Mesodermal cell (in vitro differentiated cells): Measurements from ENCODE around the gene ATP11A.
"Not testable (repeated sequence)": the region's sequence is repeated elsewhere in the genome, so short reads cannot be mapped to it uniquely, and the experiment has no call there.

Source experiments
- H3K27ac ChIP-seq: 2 replicates; pipeline ENCODE4 v1.7.0; 2013; ENCODE audit warnings: mild to moderate bottlenecking, low read depth, low read length, moderate library complexity; ENCODE audit not compliant: severe bottlenecking
- H3K36me3 ChIP-seq: 2 replicates; pipeline ENCODE4 v1.7.1; 2013; ENCODE audit warnings: mild to moderate bottlenecking, low read length, moderate library complexity; ENCODE audit not compliant: control insufficient read depth, insufficient read depth
- H3K4me1 ChIP-seq: one replicate; pipeline ENCODE4 v1.7.1; 2013; ENCODE audit warnings: mild to moderate bottlenecking, low read length; ENCODE audit not compliant: insufficient read depth, control insufficient read depth, poor library complexity, severe bottlenecking
- H3K4me3 ChIP-seq: 2 replicates; pipeline ENCODE4 v1.7.0; 2013; ENCODE audit warnings: low read length, control low read depth, mild to moderate bottlenecking; ENCODE audit not compliant: insufficient read depth, poor library complexity, severe bottlenecking; ENCODE audit errors: extremely low read depth
- H3K9me3 ChIP-seq: 2 replicates; pipeline ENCODE4 v1.7.1; 2013; ENCODE audit warnings: mild to moderate bottlenecking, low read length, moderate library complexity; ENCODE audit not compliant: control insufficient read depth
- WGBS, 2 experiments: methylation state at CpG; one replicate each; pipeline ENCODE4 v1.1.5; 2013; ENCODE audit warnings: missing lambda C conversion rate in 2 of 2; ENCODE audit not compliant: insufficient coverage in 2 of 2; 5-methylcytosine and 5-hydroxymethylcytosine counted together

The ATP11A gene

DNA sequence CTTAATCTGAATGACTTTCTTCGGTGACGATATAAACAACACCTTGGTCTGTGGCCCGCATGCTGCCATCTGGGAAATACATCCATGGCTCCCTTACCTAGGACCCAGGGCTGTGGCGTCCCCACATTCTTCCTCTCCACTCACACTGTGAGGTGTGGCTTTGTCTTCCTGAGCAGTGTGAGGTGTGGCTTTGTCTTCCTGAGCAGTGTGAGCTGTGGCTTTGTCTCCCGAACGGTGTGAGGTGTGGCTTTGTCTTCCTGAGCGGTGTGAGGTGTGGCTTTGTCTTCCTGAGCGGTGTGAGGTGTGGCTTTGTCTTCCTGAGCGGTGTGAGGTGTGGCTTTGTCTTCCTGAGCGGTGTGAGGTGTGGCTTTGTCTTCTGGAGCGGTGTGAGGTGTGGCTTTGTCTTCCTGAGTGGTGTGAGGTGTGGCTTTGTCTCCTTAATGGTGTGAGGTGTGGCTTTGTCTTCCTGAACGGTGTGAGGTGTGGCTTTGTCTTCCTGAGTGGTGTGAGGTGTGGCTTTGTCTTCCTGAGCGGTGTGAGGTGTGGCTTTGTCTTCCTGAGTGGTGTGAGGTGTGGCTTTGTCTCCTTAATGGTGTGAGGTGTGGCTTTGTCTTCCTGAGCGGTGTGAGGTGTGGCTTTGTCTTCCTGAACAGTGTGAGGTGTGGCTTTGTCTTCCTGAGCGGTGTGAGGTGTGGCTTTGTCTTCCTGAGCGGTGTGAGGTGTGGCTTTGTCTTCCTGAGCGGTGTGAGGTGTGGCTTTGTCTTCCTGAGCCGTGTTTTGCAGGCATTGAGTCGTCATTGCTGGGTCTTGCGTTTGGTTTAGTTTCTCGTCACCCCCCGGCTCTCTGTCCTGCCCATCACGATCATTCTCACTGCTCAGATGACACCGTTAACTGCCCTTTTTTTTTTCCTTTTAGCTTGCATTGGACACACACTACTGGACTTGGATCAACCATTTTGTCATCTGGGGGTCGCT, 183.1 kb downstream of the ATP11A start:
- not testable (repeated sequence) for H3K27ac ChIP-seq, H3K4me3 ChIP-seq, H3K4me1 ChIP-seq, H3K9me3 ChIP-seq
- H3K36me3 ChIP-seq, result peaks cover 64% of the 10 kb centered on the region
- WGBS, 2 experiments, result 86 to 87% methylated on average over 17 to 20 of the region's 25 CpGs

- 80 to 83% methylated on average over 38 to 40 of the region's 40 CpGs for WGBS, 2 experiments
- no peak overlapping the region for H3K4me3 ChIP-seq
- no peaks in the 10 kb centered on the region for H3K9me3 ChIP-seq
- H3K36me3 ChIP-seq, result peaks cover 61% of the 10 kb centered on the region
- no peak overlapping the region for H3K27ac ChIP-seq
- H3K4me1 ChIP-seq, result no peaks in the 10 kb centered on the region
These were observed 184.3 kb downstream of the ATP11A start for GRCh38 chr13:112873851-112874750.

DNA sequence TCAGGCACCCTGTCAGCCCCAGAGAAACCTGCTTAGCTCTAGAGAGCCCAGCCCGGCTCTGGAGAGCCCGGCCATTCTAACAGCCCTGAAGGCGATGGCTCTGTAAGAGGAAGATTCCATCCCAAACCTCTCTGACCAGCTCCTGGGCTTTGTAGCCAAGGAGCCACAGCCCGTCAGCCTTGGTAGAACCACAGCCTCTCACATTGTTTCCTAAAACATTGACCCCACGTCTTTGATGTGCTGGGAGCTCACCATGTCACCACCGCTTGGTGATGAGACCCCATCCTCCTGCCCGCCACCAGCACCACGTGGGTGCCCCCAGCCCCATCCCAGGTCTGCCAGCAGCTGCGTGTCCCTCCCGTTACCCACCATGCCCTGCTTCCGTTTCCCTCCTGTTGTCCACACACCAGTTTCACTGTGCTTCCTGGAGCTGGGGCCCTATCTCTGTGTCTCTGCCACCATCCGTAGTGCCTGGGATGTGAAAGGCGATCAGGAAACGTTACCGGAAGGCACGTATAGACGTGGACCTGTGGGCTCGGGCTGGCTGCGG, 185.0 kb downstream of the ATP11A start:
- Histone ChIP-seq H3K4me3 (no peak overlapping the region), H3K27ac (no peak overlapping the region), H3K9me3 (no peaks in the 10 kb centered on the region), H3K36me3 (peaks cover 64% of the 10 kb centered on the region), H3K4me1 (no peaks in the 10 kb centered on the region)
- 82 to 89% methylated on average over 18 of the region's 19 CpGs for WGBS, 2 experiments

- WGBS, 2 experiments, result 95 to 98% methylated on average over 14 to 15 of the region's 15 CpGs
- Histone ChIP-seq H3K36me3 (peaks cover 66% of the 10 kb centered on the region), H3K27ac (no peak overlapping the region), H3K9me3 (no peaks in the 10 kb centered on the region), H3K4me1 (no peaks in the 10 kb centered on the region), H3K4me3 (no peak overlapping the region)
These were observed 185.8 kb downstream of the ATP11A start for GRCh38 chr13:112875627-112876026.

DNA sequence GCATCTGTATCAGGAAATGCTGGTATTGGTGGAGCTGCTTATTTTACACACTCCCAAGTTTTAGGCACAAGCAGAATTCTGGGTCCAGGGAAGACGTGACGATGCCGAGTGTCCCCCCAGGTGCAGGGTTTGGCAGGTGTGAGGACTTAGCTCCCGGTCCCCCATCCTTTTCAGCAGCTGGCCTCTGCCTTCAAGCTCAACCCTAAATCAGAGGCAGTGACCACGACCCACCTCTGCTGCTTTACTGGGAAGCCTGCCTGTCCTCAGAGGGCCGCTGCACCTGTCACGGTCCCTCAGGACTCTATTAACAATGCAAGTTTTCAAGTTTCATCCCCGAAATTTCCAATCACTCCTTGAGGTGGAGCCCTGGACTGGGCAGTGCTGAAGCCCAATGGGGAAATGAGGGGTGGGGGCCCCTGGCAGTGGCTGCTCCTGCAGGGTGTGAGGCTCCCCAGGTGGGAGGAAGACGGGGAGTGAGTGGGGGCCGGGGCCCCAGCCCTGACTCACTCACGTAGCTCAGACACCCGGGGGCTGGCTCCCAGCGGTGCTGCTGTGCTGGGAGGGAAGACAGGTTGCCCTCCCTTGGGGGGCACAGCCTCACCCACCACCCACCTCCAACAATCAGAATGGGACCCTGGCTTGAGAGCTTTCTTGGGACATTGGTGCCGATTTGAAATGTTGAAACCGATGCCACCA, 186.6 kb downstream of the ATP11A start:
- no peaks in the 10 kb centered on the region for H3K4me1 ChIP-seq
- WGBS, 2 experiments, result 75% methylated on average over 9 to 11 of the region's 15 CpGs
- peaks cover 66% of the 10 kb centered on the region for H3K36me3 ChIP-seq

GRCh38 chr13:112877066-112877465, 187.2 kb downstream of the ATP11A start:
- H3K4me3 ChIP-seq, result no peak overlapping the region
- no peaks in the 10 kb centered on the region for H3K4me1 ChIP-seq
- H3K36me3 ChIP-seq, result peaks cover 64% of the 10 kb centered on the region
- WGBS, 2 experiments, result 93 to 97% methylated on average over 11 to 12 of the region's 12 CpGs
- H3K27ac ChIP-seq, result no peak overlapping the region
- no peaks in the 10 kb centered on the region for H3K9me3 ChIP-seq

More for the DNA sequence above, 186.6 kb downstream of the ATP11A start:
- Histone ChIP-seq H3K4me3 (no peak overlapping the region), H3K9me3 (no peaks in the 10 kb centered on the region), H3K27ac (no peak overlapping the region)

- H3K4me1 ChIP-seq, result no peaks in the 10 kb centered on the region
These were observed 187.7 kb downstream of the ATP11A start for GRCh38 chr13:112877539-112877938.

DNA sequence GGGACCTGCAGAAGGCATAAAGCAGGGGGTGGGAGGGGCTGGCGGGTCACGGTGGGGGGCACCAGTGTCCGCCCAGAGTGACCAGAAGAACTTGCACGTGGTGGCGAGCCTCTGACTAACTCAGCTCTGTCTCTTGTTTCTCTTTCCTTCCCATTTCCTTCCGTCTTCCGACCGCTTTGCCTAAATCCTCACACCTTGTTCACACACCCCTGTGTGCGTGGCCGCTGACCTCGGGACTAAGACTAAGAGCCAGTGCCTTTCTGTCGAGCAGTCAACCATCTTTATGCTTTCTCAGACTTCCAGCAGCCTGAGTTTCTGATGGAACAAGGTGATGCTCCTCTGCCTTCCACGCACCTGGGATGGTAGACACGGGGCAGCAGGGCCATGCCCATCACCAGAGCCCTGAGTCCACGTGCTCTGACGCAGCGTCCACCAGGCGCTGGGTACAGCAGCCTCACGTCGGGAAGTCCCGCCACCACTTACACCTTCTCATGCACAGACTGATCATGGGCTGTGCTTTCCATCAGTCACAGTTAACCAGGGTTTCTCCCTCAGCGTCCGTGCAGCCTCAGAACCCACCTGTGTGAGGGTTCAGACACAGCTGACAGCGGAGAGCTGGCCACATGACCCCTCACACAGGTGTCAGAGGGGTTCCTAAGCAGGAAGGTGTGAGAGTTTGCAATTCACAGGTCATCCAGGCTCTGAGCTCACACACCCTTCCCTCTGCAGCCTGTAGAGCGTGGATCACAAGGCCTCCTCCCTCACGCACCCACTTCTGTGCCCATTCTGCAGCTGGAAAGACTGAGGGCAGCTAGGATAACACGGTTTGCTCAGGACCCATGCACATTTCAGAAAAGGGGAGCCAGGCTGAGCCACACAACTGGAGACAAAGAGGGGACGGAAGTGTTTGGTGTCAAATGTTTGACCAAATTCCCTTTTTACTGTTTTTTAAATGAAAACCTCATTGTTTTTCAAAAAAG, 188.4 kb downstream of the ATP11A start:
- H3K27ac ChIP-seq, result no peak overlapping the region
- H3K9me3 ChIP-seq, result no peaks in the 10 kb centered on the region
- 93% methylated on average over 20 to 27 of the region's 28 CpGs for WGBS, 2 experiments
- H3K4me3 ChIP-seq, result no peak overlapping the region
- no peaks in the 10 kb centered on the region for H3K4me1 ChIP-seq
- peaks cover 63% of the 10 kb centered on the region for H3K36me3 ChIP-seq

More at GRCh38 chr13:112877539-112877938, 187.7 kb downstream of the ATP11A start:
- Histone ChIP-seq H3K36me3 (peaks cover 59% of the 10 kb centered on the region), H3K4me3 (no peak overlapping the region), H3K27ac (no peak overlapping the region), H3K9me3 (no peaks in the 10 kb centered on the region)
- WGBS, 2 experiments, result 85 to 94% methylated on average over 5 to 8 of the region's 11 CpGs

DNA sequence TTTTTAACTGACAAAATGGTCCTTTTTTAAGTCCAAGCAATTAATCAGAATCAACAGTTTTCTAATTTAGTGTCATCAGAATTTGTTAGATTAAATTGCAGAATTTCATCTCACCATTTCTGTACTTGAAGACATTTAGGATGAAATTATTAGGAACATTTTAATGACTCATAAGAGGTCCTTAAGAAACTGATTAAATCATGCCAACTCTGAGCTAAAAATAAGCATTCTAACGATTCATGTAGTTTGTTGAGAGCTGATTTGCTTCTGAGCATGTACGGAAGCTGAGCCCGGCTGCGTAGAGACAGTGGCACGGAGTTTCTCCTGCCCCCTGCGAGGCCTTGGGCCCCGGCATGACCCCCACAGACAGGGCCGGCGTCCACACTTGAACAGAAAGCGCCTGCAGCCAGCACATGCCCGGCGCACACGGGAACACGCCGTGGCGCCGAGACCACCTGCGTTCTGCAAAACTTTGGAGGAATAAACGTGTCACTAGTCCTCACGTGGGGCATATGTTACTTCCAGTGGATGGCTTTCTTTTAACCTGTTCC, 189.5 kb downstream of the ATP11A start:
- Histone ChIP-seq H3K9me3 (no peaks in the 10 kb centered on the region), H3K36me3 (peaks cover 67% of the 10 kb centered on the region), H3K4me1 (no peaks in the 10 kb centered on the region), H3K4me3 (no peak overlapping the region), H3K27ac (no peak overlapping the region)
- WGBS, 2 experiments, result 85 to 87% methylated on average over 20 of the region's 20 CpGs
